H9 (cell line): ENCODE results near the gene EIF3K. TPM values are rescaled to one million over a fixed set of nuclear protein-coding genes. Genes with fewer than 3 reads are reported as not detected.

Source experiments
- DNase-seq: peaks from one replicate; pipeline ENCODE4 v3.0.0-alpha.2; 2017
- H2AFZ ChIP-seq: one replicate; pipeline ENCODE4 v1.6.1; 2013; ENCODE audit warnings: mild to moderate bottlenecking, low read length, control low read depth, moderate library complexity
- H2AK5ac ChIP-seq: 2 replicates; pipeline ENCODE4 v1.6.1; 2013; ENCODE audit warnings: low read length, control low read depth, mixed read lengths; ENCODE audit not compliant: insufficient read length
- H2BK120ac ChIP-seq: one replicate; pipeline ENCODE4 v1.6.1; 2013; ENCODE audit warnings: low read depth, mild to moderate bottlenecking, low read length, control low read depth, inconsistent platforms; ENCODE audit not compliant: poor library complexity, severe bottlenecking
- H2BK12ac ChIP-seq: 2 replicates; pipeline ENCODE4 v1.6.1; 2013; ENCODE audit warnings: low read length, control low read depth, mixed read lengths, low read depth; ENCODE audit not compliant: insufficient read length
- H2BK15ac ChIP-seq: 2 replicates; pipeline ENCODE4 v1.6.1; 2013; ENCODE audit warnings: low read depth, low read length, control low read depth
- H2BK20ac ChIP-seq: one replicate; pipeline ENCODE4 v1.6.1; 2013; ENCODE audit warnings: low read depth, mild to moderate bottlenecking, low read length, control low read depth, inconsistent platforms; ENCODE audit not compliant: poor library complexity, severe bottlenecking
- H2BK5ac ChIP-seq: 2 replicates; pipeline ENCODE4 v1.6.1; 2013; ENCODE audit warnings: low read length, control low read depth, mixed read lengths; ENCODE audit not compliant: insufficient read length
- H3K14ac ChIP-seq: 2 replicates; pipeline ENCODE4 v1.6.1; 2013; ENCODE audit warnings: low read length, control low read depth; ENCODE audit not compliant: insufficient read depth
- H3K18ac ChIP-seq: 2 replicates; pipeline ENCODE4 v1.6.1; 2013; ENCODE audit warnings: low read depth, mild to moderate bottlenecking, mixed read lengths, low read length, control low read depth; ENCODE audit not compliant: insufficient read length
- H3K23ac ChIP-seq: 2 replicates; pipeline ENCODE4 v1.6.1; 2013; ENCODE audit warnings: low read length, control low read depth, mixed read lengths, low read depth; ENCODE audit not compliant: insufficient read length
- H3K23me2 ChIP-seq: 2 replicates; pipeline ENCODE4 v1.6.1; 2013; ENCODE audit warnings: low read depth, mild to moderate bottlenecking, mixed read lengths, low read length, control low read depth; ENCODE audit not compliant: insufficient read length, poor library complexity, severe bottlenecking
- H3K27ac ChIP-seq: 2 replicates; pipeline ENCODE4 v1.5.1; 2013; ENCODE audit warnings: low read length, control low read depth, mixed read lengths, low read depth; ENCODE audit not compliant: insufficient read length
- H3K27me3 ChIP-seq: 2 replicates; pipeline ENCODE4 v1.6.1; 2013; ENCODE audit warnings: low read length, control low read depth, inconsistent platforms; ENCODE audit not compliant: insufficient read depth
- H3K4ac ChIP-seq: 2 replicates; pipeline ENCODE4 v1.6.1; 2013; ENCODE audit warnings: low read depth, mild to moderate bottlenecking, control low read depth, inconsistent platforms, low read length, moderate library complexity
- H3K4me1 ChIP-seq: 2 replicates; pipeline ENCODE4 v1.6.1; 2013; ENCODE audit warnings: low read length, control low read depth, inconsistent platforms; ENCODE audit not compliant: insufficient read depth
- H3K4me2 ChIP-seq: 2 replicates; pipeline ENCODE4 v1.6.1; 2013; ENCODE audit warnings: low read length, control low read depth, mixed read lengths; ENCODE audit not compliant: insufficient read length, insufficient read depth
- H3K56ac ChIP-seq: 2 replicates; pipeline ENCODE4 v1.6.1; 2013; ENCODE audit warnings: low read depth, mild to moderate bottlenecking, mixed read lengths, low read length, control low read depth; ENCODE audit not compliant: insufficient read length
- H3K79me1 ChIP-seq: 2 replicates; pipeline ENCODE4 v1.6.1; 2013; ENCODE audit warnings: low read depth, mild to moderate bottlenecking, moderate library complexity, low read length, control low read depth, inconsistent platforms; ENCODE audit not compliant: insufficient read depth, poor library complexity, severe bottlenecking
- H3K79me2 ChIP-seq: 2 replicates; pipeline ENCODE4 v1.6.1; 2013; ENCODE audit warnings: low read length, control low read depth, inconsistent platforms; ENCODE audit not compliant: insufficient read depth
- H3K9ac ChIP-seq: 2 replicates; pipeline ENCODE4 v1.6.1; 2013; ENCODE audit warnings: low read length, control low read depth, mixed read lengths; ENCODE audit not compliant: insufficient read length; ENCODE audit errors: extremely low read depth
- H3K9me3 ChIP-seq: one replicate; pipeline ENCODE4 v1.6.1; 2013; ENCODE audit warnings: low read depth, low read length, inconsistent platforms; ENCODE audit not compliant: control insufficient read depth
- H3T11ph ChIP-seq: one replicate; pipeline ENCODE4 v1.6.1; 2013; ENCODE audit warnings: mild to moderate bottlenecking, low read length, control low read depth, inconsistent platforms
- H4K20me1 ChIP-seq: one replicate; pipeline ENCODE4 v1.6.1; 2013; ENCODE audit not compliant: control insufficient read depth, insufficient read length, insufficient read depth
- H4K5ac ChIP-seq: 2 replicates; pipeline ENCODE4 v1.6.1; 2013; ENCODE audit warnings: low read depth, mild to moderate bottlenecking, mixed read lengths, low read length, control low read depth; ENCODE audit not compliant: insufficient read length
- H4K8ac ChIP-seq: replicated peaks from 2 replicates; pipeline ENCODE4 v1.6.1; 2013; ENCODE audit warnings: low read length, control low read depth, mixed read lengths, low read depth; ENCODE audit not compliant: insufficient read length
- H4K91ac ChIP-seq: 2 replicates; pipeline ENCODE4 v1.6.1; 2013; ENCODE audit warnings: low read depth, mild to moderate bottlenecking, moderate library complexity, mixed read lengths, low read length, control low read depth; ENCODE audit not compliant: insufficient read length
- H3K27ac Mint-ChIP-seq, 3 experiments: 2 replicates in 2 of 3; 3 replicates in 1 of 3; pipeline ENCODE4 v1.8.0; 2020 to 2021; ENCODE audit warnings: mixed read lengths in 3 of 3, mild to moderate bottlenecking in 1 of 3, moderate library complexity in 1 of 3
- H3K27me3 Mint-ChIP-seq: 2 replicates; pipeline ENCODE4 v1.8.0; 2021; ENCODE audit warnings: low read depth, mild to moderate bottlenecking, moderate library complexity, mixed read lengths
- H3K36me3 Mint-ChIP-seq, 3 experiments: 2 replicates in 2 of 3; 3 replicates in 1 of 3; pipeline ENCODE4 v1.8.0; 2020 to 2021; ENCODE audit warnings: low read depth in 3 of 3, mixed read lengths in 3 of 3; ENCODE audit not compliant: insufficient read depth in 1 of 3
- H3K4me1 Mint-ChIP-seq, 2 experiments: 2 replicates each; pipeline ENCODE4 v1.8.0; 2020; ENCODE audit warnings: mixed read lengths in 2 of 2
- H3K4me3 Mint-ChIP-seq, 2 experiments: 2 replicates in 1 of 2; 3 replicates in 1 of 2; pipeline ENCODE4 v1.8.0; 2020 to 2021; ENCODE audit warnings: mild to moderate bottlenecking in 2 of 2, mixed read lengths in 2 of 2, moderate library complexity in 1 of 2
- H3K9me3 Mint-ChIP-seq, 2 experiments: 2 replicates in 1 of 2; 3 replicates in 1 of 2; pipeline ENCODE4 v1.8.0; 2020; ENCODE audit warnings: mild to moderate bottlenecking in 2 of 2, mixed read lengths in 2 of 2, moderate library complexity in 1 of 2
- CTCF ChIP-seq: fragments of 200-600 bp; sonication (generic); conservative IDR thresholded peaks from 3 replicates; pipeline ENCODE4 v1.8.0; 2021; ENCODE audit warnings: antibody characterized with exemption, mild to moderate bottlenecking
- WGBS: extraction: QIAGEN DNeasy Blood & Tissue Kit; methylation state at CpG from one replicate; pipeline ENCODE4 v1.1.7; 2013; ENCODE audit warnings: missing lambda C conversion rate, low lambda C conversion rate, mixed read lengths; ENCODE audit not compliant: insufficient read length; ENCODE audit errors: extremely low coverage; 5-methylcytosine and 5-hydroxymethylcytosine counted together
- total RNA-seq: library from RNA; stranded (reverse); gene quantifications from 2 replicates; pipeline ENCODE4 v1.2.1, GENCODE V29; 2021

EIF3K gene
- total RNA-seq, 1 experiment from 2014 or later, result 345 TPM

DNA sequence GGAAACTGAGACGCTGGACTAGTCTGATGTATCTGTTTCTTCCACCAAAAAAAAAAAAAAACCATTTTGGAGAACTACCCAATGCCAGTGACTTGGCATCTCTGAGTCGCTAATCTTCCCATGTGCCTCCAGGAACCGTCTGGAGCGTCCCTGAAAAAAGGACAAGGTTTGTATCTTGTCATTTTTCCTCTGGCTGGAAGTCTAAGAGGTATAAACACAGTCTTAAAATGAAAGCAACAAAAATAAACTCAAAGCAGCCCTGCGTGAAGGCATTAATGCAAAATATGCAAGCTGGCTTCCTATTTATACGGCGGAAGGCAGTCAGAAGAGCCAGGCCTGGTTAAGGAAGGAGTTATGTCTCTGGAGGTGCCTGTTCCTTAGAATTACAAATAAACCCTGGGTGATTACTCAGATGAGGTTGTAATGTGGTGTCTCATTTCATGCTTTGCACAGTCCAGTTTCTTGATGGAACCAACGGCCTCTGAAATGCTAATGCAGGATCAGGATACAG, 48.7 kb downstream of the EIF3K start:
- H3K9ac ChIP-seq, result no peak overlapping the region

More for the DNA sequence above, 48.7 kb downstream of the EIF3K start:
- Histone ChIP-seq H3K4me1 (peaks cover 46% of the 10 kb centered on the region), H3K27ac (peak overlapping the region; percentile 93), H4K5ac (no peak overlapping the region), H3K23me2 (no peaks in the 10 kb centered on the region), H2BK120ac (no peak overlapping the region), H2BK12ac (no peak overlapping the region), H3K23ac (no peak overlapping the region), H4K91ac (no peak overlapping the region), H2AK5ac (no peak overlapping the region), H3K18ac (no peak overlapping the region), H3K4me2 (no peak overlapping the region), H3K9me3 (no peaks in the 10 kb centered on the region), H3K56ac (no peak overlapping the region), H3K27me3 (no peaks in the 10 kb centered on the region), H2BK20ac (no peak overlapping the region), H2BK5ac (no peak overlapping the region), H3K14ac (no peak overlapping the region), H3K4ac (no peak overlapping the region), H3K79me1 (peaks cover 4% of the 10 kb centered on the region), H3K79me2 (peaks cover 32% of the 10 kb centered on the region; the same call in 1 of the 2 replicates), H2AFZ (no peak overlapping the region), H4K8ac (no peak overlapping the region), H2BK15ac (no peak overlapping the region), H4K20me1 (no peaks in the 10 kb centered on the region), H3T11ph (no peak overlapping the region)
- no peak for DNase-seq
- WGBS, result no CpG with 5 or more reads among the region's 8 CpGs
- peak overlapping the region; percentile 49 to 97 (median 94) for H3K27ac Mint-ChIP-seq
- H3K4me1 Mint-ChIP-seq, result peaks cover 86 to 89% of the 10 kb centered on the region in 2 experiments
- peak overlapping the region in 1 of 2 experiments; percentile 28; a peak in 1 of 5 replicates for H3K4me3 Mint-ChIP-seq
- H3K36me3 Mint-ChIP-seq, result peaks cover 9 to 16% (median 9%) of the 10 kb centered on the region in 3 experiments
- H3K27me3 Mint-ChIP-seq, result no peaks in the 10 kb centered on the region
- TF ChIP-seq CTCF, result no peak
- H3K9me3 Mint-ChIP-seq, result no peaks in the 10 kb centered on the region; a peak in 1 of 5 replicates
